BLaER1 treated with 17β-estradiol and CSF1 and Interleukin-3, amounts not matched to agents 10 nM and 100 nM (cell line): Measurements from ENCODE around the gene C6orf132.

Source experiments
- H3K27ac ChIP-seq, 11 experiments: shearing (Covaris generic); formaldehyde crosslinking; 2 replicates each; pipeline ENCODE4 v1.8.1; 2022
- H3K27me3 ChIP-seq, 11 experiments: shearing (Covaris generic); formaldehyde crosslinking; 2 replicates each; pipeline ENCODE4 v1.8.1; 2022
- H3K36me3 ChIP-seq, 11 experiments: shearing (Covaris generic); formaldehyde crosslinking; 2 replicates each; pipeline ENCODE4 v1.8.1; 2022
- H3K4me1 ChIP-seq, 10 experiments: shearing (Covaris generic); formaldehyde crosslinking; 2 replicates each; pipeline ENCODE4 v1.8.1; 2022
- H3K4me2 ChIP-seq, 11 experiments: shearing (Covaris generic); formaldehyde crosslinking; 2 replicates each; pipeline ENCODE4 v1.8.1; 2022
- H3K4me3 ChIP-seq, 10 experiments: shearing (Covaris generic); formaldehyde crosslinking; 2 replicates each; pipeline ENCODE4 v1.8.1; 2022
- H3K9ac ChIP-seq, 11 experiments: shearing (Covaris generic); formaldehyde crosslinking; 2 replicates each; pipeline ENCODE4 v1.8.1; 2022
- H3K9me3 ChIP-seq, 11 experiments: shearing (Covaris generic); formaldehyde crosslinking; replicated peaks in 1 of 11; 2 replicates each; pipeline ENCODE4 v1.8.1; 2022
- H4K20me1 ChIP-seq, 11 experiments: shearing (Covaris generic); formaldehyde crosslinking; 2 replicates each; pipeline ENCODE4 v1.8.1; 2022
- Cebpa-rat ChIP-seq, 11 experiments: shearing (Covaris generic); IDR thresholded peaks; 2 replicates each; pipeline ENCODE4 v1.8.1; 2022

Gene C6orf132

DNA sequence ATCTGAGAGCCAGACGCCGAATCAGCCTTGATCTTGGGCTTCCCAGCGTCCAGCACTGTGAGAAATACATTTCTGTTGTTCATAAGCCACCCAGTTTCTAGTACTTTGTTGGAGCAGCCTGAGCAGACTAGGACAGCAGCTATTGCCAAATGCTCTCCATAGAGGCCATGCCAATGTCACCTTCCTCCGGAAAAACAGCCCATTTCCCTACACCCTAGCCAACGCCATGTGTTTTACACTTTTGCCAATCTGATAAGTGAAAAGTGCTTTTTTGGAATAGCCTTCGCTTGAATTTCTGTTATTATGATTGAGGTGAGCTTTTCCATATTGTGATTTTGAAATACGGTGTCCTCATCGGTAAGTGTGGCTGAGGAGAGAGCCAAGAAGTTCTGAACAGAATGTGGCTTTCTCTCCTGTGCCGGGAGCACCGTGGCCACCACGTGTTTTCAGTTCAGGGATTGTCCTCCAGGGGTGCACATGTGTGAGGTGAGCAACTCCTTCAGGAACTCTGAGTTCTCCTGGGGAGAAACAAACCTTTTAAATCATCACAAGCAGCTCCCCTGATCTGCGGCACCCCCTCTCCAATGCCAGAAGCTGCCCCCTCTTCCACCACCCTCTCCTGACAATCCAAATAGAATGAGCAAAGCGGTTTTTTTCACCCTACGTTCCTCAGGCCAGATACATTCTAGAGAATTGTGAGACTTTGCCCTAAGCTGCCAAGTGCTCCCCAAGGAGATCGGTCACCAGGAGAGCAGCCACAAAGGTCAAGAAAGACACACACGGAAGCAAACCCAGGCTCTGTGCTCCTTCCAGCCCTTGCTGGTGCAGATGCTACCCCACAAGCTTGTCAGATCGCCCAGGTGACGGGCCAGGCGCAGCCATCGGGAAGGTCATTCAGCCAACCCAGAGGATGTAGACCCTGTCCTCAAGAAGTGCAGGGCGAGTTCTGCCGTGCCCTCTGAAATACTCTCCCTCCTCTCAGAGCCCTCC is 56.1 kb downstream of the C6orf132 start:
- Histone ChIP-seq H3K4me2 (no peak overlapping the region), H3K4me3 (no peak overlapping the region), H3K27me3 (no peaks in the 10 kb centered on the region), H3K9ac (no peak overlapping the region), H3K27ac (no peak overlapping the region), H3K9me3 (no peaks in the 10 kb centered on the region), H3K36me3 (peaks cover 5 to 25% (median 13%) of the 10 kb centered on the region in 11 experiments; a peak in 17 of 22 replicates), H3K4me1 (peaks cover 0 to 6% (median 0%) of the 10 kb centered on the region in 10 experiments; a peak in 1 of 20 replicates), H4K20me1 (no peaks in the 10 kb centered on the region)
- TF ChIP-seq Cebpa-rat (IDR thresholded peaks at IDR 0.05): no peak

DNA sequence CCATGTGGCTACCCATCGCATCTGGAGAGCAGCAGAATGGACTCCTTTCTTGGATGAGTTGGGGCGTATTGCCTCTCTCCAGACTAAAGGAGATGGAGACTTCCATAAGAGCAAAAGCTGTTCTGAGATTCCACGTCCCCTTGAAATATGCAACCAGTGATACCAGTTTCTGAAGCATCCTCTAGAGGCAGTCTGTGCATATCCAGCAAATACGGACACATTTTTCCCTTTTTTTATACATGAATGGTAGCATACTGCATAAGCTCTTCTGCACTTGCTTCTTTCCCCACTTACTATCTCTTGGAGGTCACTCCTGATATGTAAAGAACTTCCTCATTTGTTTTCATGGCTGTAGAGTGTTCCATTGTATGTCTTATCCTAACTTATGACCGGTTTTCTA is 57.5 kb downstream of the C6orf132 start:
- no peaks in the 10 kb centered on the region for H4K20me1 ChIP-seq
- H3K27me3 ChIP-seq: no peaks in the 10 kb centered on the region
- no peak overlapping the region for H3K4me3 ChIP-seq
- no peaks in the 10 kb centered on the region for H3K4me1 ChIP-seq
- H3K9me3 ChIP-seq: no peaks in the 10 kb centered on the region
- H3K9ac ChIP-seq: no peak overlapping the region
- H3K4me2 ChIP-seq: no peak overlapping the region
- peaks cover 17 to 39% (median 26%) of the 10 kb centered on the region in 11 experiments for H3K36me3 ChIP-seq
- TF ChIP-seq Cebpa-rat (IDR thresholded peaks at IDR 0.05): no peak
- H3K27ac ChIP-seq: no peak overlapping the region

DNA sequence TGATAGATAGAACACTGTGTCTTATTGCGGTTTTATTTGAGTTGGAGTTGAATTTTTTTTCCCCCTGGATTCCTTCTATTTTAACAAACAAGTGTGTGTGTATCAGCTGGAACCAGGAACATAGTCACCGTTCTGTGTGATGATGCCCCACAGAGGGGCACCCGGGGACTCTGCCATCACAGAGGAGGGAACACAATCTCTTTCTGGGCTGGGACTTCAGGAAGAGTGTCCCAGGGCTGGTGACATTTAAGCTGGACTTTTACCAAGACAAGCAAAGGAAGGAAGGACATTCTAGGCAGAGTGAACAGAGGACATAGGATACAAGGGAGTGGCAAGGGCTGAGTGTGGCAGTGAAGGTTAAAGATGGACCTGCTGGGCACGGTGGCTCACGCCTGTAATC is 58.9 kb downstream of the C6orf132 start:
- Histone ChIP-seq H3K4me1 (no peaks in the 10 kb centered on the region), H3K36me3 (peaks cover 29 to 51% (median 38%) of the 10 kb centered on the region in 11 experiments), H3K9me3 (no peaks in the 10 kb centered on the region), H3K9ac (no peak overlapping the region), H3K27ac (no peak overlapping the region), H3K4me2 (no peak overlapping the region), H3K4me3 (no peak overlapping the region), H3K27me3 (no peaks in the 10 kb centered on the region), H4K20me1 (no peaks in the 10 kb centered on the region)
- TF ChIP-seq Cebpa-rat (IDR thresholded peaks at IDR 0.05): no peak

DNA sequence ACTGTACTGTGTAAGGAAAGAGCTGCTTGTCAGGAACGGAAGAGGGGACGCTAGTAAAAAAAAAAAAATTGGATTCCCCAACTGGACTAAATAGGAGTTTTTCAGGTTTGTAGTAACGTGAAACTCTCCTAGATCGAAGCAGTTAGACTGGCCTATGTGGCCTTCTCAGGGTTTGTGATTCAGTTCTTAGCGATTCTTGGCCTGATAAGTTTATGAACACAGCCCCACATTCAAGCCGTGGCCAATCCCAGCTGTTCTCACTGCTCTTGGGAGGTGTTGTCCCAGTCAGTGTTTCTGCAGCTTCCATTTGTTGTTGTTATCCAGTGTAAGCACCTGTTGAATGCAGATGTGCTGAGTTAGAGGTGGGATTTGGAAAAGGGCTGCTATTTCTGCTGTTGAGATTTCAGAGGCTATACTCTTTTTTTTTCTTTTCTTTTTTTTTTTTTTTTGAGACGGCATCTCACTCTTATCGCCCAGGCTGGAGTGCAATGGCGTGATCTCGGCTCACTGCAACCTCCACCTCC is 62.4 kb downstream of the C6orf132 start:
- peaks cover 0 to 4% (median 0%) of the 10 kb centered on the region in 11 experiments; a peak in 3 of 22 replicates for H4K20me1 ChIP-seq
- H3K9me3 ChIP-seq: no peaks in the 10 kb centered on the region
- no peak overlapping the region for H3K9ac ChIP-seq
- H3K27ac ChIP-seq: no peak overlapping the region
- H3K36me3 ChIP-seq: peaks cover 55 to 80% (median 70%) of the 10 kb centered on the region in 11 experiments
- no peak overlapping the region for H3K4me2 ChIP-seq
- no peak overlapping the region for H3K4me3 ChIP-seq
- H3K4me1 ChIP-seq: no peaks in the 10 kb centered on the region
- no peak for TF ChIP-seq Cebpa-rat (IDR thresholded peaks at IDR 0.05)
- no peaks in the 10 kb centered on the region for H3K27me3 ChIP-seq

DNA sequence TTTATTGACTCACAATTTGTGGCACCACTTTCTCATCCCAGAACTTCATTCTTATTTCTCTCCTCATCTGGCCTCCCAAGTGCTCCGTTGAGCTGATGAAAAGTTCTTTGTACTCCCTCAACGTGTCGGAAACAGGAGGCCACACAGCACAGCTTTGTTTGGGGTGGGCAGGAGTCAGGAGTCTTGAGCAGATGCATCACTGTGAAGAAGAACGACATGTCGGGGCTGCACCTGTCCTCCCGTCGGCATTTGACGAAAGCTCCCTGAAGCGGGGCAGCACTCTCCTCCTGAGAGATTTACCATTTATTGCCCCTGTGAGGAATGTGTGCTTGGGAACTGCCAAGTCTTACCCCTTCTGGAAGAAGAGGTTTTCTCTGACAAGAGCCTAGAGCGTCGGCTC is 64.0 kb downstream of the C6orf132 start:
- no peak for TF ChIP-seq Cebpa-rat (IDR thresholded peaks at IDR 0.05)
- Histone ChIP-seq H3K4me2 (no peak overlapping the region), H4K20me1 (peaks cover 0 to 18% (median 3%) of the 10 kb centered on the region in 11 experiments; a peak in 4 of 22 replicates), H3K4me3 (no peak overlapping the region), H3K27ac (no peak overlapping the region), H3K36me3 (peaks cover 65 to 94% (median 84%) of the 10 kb centered on the region in 11 experiments), H3K27me3 (no peaks in the 10 kb centered on the region), H3K9ac (no peak overlapping the region), H3K9me3 (no peaks in the 10 kb centered on the region), H3K4me1 (no peaks in the 10 kb centered on the region)

DNA sequence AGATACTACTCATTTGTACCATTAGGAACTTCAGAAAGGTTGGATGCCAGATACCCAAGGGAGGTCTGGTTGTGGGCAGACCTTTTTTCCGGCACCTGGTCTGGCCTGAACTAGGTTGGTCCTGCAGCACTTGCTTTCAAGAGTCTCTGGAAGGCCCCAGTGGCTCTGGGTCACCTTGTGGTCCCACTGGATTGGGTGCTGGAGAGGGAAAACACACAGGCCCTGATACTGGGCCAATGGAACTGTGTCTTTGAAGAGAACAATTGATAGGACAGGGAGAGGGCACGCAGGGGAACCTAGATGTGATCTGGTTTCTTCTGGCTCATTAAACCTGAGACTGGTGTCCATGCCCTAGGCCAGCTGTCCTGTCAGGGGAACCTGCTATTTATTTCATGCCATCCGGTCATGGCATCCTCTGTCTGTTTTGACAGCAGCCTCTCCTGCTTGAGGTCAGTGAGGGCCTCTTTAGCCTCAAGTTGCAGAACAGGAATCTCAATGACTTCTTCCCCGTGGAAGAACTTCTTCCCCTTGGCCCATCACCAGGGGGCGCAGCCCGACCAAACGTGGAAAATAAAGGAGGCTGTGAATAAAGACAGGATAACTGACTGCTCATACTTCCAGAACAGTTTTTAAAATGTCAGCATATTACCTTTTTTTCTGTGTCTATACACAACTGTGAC is 67.1 kb downstream of the C6orf132 start:
- Histone ChIP-seq H3K9ac (no peak overlapping the region; a peak in 2 of 22 replicates), H3K27ac (no peak overlapping the region), H3K36me3 (peaks cover 77 to 97% (median 94%) of the 10 kb centered on the region in 11 experiments), H3K4me3 (no peak overlapping the region), H4K20me1 (peaks cover 0 to 21% (median 3%) of the 10 kb centered on the region in 11 experiments; a peak in 5 of 22 replicates), H3K4me2 (no peak overlapping the region), H3K4me1 (no peaks in the 10 kb centered on the region), H3K27me3 (no peaks in the 10 kb centered on the region), H3K9me3 (no peaks in the 10 kb centered on the region)
- no peak for TF ChIP-seq Cebpa-rat (IDR thresholded peaks at IDR 0.05)

DNA sequence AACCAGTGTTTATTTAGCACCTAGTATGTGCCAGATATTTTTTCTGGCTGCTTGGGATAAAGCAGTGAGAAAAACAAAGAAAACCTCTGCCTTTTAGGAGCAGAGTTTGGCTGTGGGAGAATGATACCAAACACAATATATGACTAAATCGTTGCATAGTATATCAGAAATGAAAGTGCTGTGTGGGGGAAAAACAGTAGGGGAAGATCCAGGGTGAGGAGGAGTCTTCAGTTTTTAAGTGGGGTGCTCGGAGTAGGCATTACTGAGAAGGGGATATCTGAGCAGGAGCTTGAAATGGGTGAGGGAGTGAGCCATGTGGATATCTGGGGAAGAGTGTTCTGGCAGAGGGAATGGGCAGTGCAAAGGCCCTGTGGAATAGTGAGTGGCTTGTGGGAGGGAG is 69.1 kb downstream of the C6orf132 start:
- Histone ChIP-seq H3K27me3 (no peaks in the 10 kb centered on the region), H3K4me2 (no peak overlapping the region), H4K20me1 (peaks cover 0 to 21% (median 3%) of the 10 kb centered on the region in 11 experiments; a peak in 5 of 22 replicates), H3K36me3 (peaks cover 77 to 98% (median 95%) of the 10 kb centered on the region in 11 experiments), H3K4me3 (no peak overlapping the region), H3K9me3 (no peaks in the 10 kb centered on the region), H3K4me1 (no peaks in the 10 kb centered on the region), H3K27ac (no peak overlapping the region), H3K9ac (no peak overlapping the region)
- TF ChIP-seq Cebpa-rat (IDR thresholded peaks at IDR 0.05): no peak

DNA sequence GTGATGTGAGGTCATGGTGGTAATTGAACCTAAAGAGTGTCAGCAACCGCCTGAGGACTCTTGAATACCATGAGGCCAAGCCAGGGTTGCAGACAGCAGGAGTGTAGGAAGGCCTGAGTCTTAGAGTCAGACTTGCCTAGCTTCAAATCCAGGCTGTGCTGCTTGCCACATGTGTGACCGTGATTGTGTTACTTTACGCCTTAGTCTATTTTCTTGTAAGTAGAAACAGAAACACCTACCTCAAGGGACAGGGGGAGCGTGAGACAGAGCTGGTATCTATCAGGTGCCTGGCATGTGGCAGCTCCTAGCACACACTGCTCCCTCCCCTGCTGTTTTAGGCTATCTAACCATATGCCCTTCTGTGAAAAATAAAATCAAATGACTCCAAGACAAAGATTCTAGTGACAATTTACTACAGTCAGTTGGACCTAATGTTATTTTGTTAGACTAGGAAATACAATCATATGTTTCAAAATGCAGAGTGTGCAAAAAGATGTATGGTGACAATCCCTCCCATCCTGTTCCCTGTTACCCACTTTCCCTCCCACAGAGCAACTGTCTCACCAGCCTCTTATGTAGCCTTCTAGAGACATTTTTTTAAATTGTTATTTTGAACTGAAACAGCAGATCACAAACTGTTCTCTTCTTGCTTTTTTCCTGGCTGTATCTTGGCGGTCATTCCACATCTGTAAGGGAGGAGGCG is 70.4 kb downstream of the C6orf132 start:
- no peak overlapping the region for H3K27ac ChIP-seq

More for the DNA sequence above, 70.4 kb downstream of the C6orf132 start:
- Histone ChIP-seq H3K4me1 (no peaks in the 10 kb centered on the region), H3K4me3 (no peak overlapping the region), H3K36me3 (peaks cover 77 to 98% (median 95%) of the 10 kb centered on the region in 11 experiments), H3K9me3 (no peaks in the 10 kb centered on the region), H3K27me3 (no peaks in the 10 kb centered on the region), H3K9ac (0 out of 22 replicates have a peak overlapping the region, but pooled peaks of 1 of the 11 experiments have one; percentile 24), H4K20me1 (peaks cover 0 to 21% (median 3%) of the 10 kb centered on the region in 11 experiments; a peak in 5 of 22 replicates), H3K4me2 (no peak overlapping the region)
- TF ChIP-seq Cebpa-rat (IDR thresholded peaks at IDR 0.05): no peak
